SK-N-MC (cell line): ENCODE results near the gene FXYD1.

Experiments
- DNase-seq: peaks from one replicate; pipeline ENCODE4 v3.0.0-alpha.2; 2011; ENCODE audit warnings: low read depth, low spot score
- H3K27ac ChIP-seq: fragments of 200-600 bp; sonication (generic); 2 replicates; pipeline ENCODE4 v1.5.1; 2016; ENCODE audit warnings: mixed run types
- H3K36me3 ChIP-seq: fragments of 200-600 bp; sonication (generic); 2 replicates; pipeline ENCODE4 v1.6.1; 2017; ENCODE audit warnings: antibody characterized with exemption, low read length, mixed read lengths; ENCODE audit not compliant: insufficient read depth
- H3K4me3 ChIP-seq: fragments of 200-600 bp; sonication (generic); 2 replicates; pipeline ENCODE4 v1.5.1; 2016
- H3K9ac ChIP-seq: fragments of 200-600 bp; sonication (generic); 2 replicates; pipeline ENCODE4 v1.8.0; 2017; ENCODE audit warnings: mixed run types, mixed read lengths; ENCODE audit not compliant: insufficient read length
- H3K9me3 ChIP-seq: fragments of 200-600 bp; sonication (generic); 2 replicates; pipeline ENCODE4 v1.6.1; 2017; ENCODE audit warnings: low read depth, mild to moderate bottlenecking, antibody characterized with exemption, low read length, moderate library complexity, mixed read lengths
- EZH2 ChIP-seq: fragments of 200-600 bp; sonication (generic); IDR thresholded peaks from one replicate; pipeline ENCODE4 v1.6.1; 2017; ENCODE audit warnings: antibody characterized with exemption
- FOXP2 ChIP-seq: optimal IDR thresholded peaks from 2 replicates; pipeline ENCODE3; 2011; ENCODE audit warnings: mild to moderate bottlenecking, moderate library complexity; ENCODE audit not compliant: insufficient read depth; ENCODE audit errors: extremely low read length, control extremely low read depth
- POLR2AphosphoS5 ChIP-seq: IDR thresholded peaks from 2 replicates; pipeline ENCODE4 v1.6.1; 2012; ENCODE audit warnings: mild to moderate bottlenecking, low read depth, low read length, borderline replicate concordance

FXYD1 gene

GRCh38 chr19:35119578-35120155, 19.0 kb upstream of the FXYD1 start:
- no peaks in the 10 kb centered on the region for H3K9me3 ChIP-seq
- no peak for DNase-seq
- TF ChIP-seq FOXP2, result no peak
- TF ChIP-seq POLR2AphosphoS5, result no peak
- TF ChIP-seq EZH2, result no peak
- H3K27ac ChIP-seq, result no peak overlapping the region
- no peak overlapping the region for H3K9ac ChIP-seq
- H3K4me3 ChIP-seq, result no peak overlapping the region
- H3K36me3 ChIP-seq, result no peaks in the 10 kb centered on the region

- Histone ChIP-seq H3K9me3 (no peaks in the 10 kb centered on the region), H3K27ac (no peak overlapping the region), H3K9ac (no peak overlapping the region), H3K4me3 (no peak overlapping the region), H3K36me3 (no peaks in the 10 kb centered on the region)
- TF ChIP-seq EZH2, result no peak
- no peak for TF ChIP-seq POLR2AphosphoS5
- no peak for TF ChIP-seq FOXP2
- no peak for DNase-seq
Measured at GRCh38 chr19:35120492-35120891, 18.1 kb upstream of the FXYD1 start.

GRCh38 chr19:35120898-35121297, 17.7 kb upstream of the FXYD1 start:
- TF ChIP-seq FOXP2 (no peak), EZH2 (no peak), POLR2AphosphoS5 (no peak)
- H3K4me3 ChIP-seq, result no peak overlapping the region
- no peaks in the 10 kb centered on the region for H3K36me3 ChIP-seq
- DNase-seq, result no peak
- H3K27ac ChIP-seq, result no peak overlapping the region
- H3K9ac ChIP-seq, result no peak overlapping the region
- H3K9me3 ChIP-seq, result no peaks in the 10 kb centered on the region

DNA sequence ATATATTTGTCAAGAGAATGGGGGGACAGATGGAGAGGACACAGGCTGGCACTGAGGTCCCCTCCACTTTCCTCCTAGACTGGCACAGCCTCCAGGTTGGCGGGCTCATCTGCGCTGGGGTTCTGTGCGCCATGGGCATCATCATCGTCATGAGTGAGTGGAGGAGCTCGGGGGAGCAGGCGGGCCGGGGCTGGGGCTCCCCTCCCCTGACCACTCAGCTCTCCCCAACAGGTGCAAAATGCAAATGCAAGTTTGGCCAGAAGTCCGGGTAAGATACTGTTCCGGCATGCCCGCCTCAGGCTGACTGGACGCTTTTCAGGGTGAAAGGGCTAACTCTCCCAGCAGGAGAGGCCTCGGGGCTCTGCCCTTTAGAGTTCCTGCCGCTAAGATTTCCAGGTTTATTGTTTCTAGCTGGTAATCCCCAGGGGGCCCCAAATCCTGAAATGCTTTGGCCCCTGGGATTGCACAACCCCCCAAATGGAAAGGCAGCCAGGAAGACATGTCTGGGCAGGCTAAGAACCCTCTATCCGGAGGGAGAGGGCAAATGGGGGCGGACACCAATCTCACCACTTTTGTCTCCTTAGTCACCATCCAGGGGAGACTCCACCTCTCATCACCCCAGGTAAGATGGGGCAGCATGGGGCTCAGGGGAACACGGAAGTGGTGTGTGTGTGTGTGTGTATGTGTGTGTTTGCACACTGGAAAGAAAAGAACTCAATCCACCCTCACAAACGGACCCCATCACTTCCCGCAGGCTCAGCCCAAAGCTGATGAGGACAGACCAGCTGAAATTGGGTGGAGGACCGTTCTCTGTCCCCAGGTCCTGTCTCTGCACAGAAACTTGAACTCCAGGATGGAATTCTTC, 15.7 kb upstream of the FXYD1 start:
- Histone ChIP-seq H3K27ac (no peak overlapping the region), H3K4me3 (no peak overlapping the region), H3K9me3 (no peaks in the 10 kb centered on the region), H3K9ac (no peak overlapping the region), H3K36me3 (no peaks in the 10 kb centered on the region)
- no peak for TF ChIP-seq POLR2AphosphoS5
- TF ChIP-seq FOXP2, result no peak
- no peak for TF ChIP-seq EZH2
- DNase-seq, result no peak

GRCh38 chr19:35123573-35123972, 15.1 kb upstream of the FXYD1 start:
- no peak overlapping the region for H3K27ac ChIP-seq
- no peak overlapping the region for H3K4me3 ChIP-seq

GRCh38 chr19:35124098-35125060, 14.2 kb upstream of the FXYD1 start:
- H3K4me3 ChIP-seq, result peak overlapping the region; percentile 64
- DNase-seq, result no peak
- H3K9me3 ChIP-seq, result no peaks in the 10 kb centered on the region
- no peak overlapping the region for H3K9ac ChIP-seq
- no peak for TF ChIP-seq FOXP2
- peak; percentile 45; the same call in 1 of the 2 replicates for TF ChIP-seq POLR2AphosphoS5
- H3K27ac ChIP-seq, result no peak overlapping the region
- H3K36me3 ChIP-seq, result no peaks in the 10 kb centered on the region

More at GRCh38 chr19:35123573-35123972, 15.1 kb upstream of the FXYD1 start:
- DNase-seq, result no peak
- TF ChIP-seq FOXP2 (no peak), EZH2 (no peak), POLR2AphosphoS5 (no peak)
- Histone ChIP-seq H3K36me3 (no peaks in the 10 kb centered on the region), H3K9me3 (no peaks in the 10 kb centered on the region), H3K9ac (no peak overlapping the region)

DNA sequence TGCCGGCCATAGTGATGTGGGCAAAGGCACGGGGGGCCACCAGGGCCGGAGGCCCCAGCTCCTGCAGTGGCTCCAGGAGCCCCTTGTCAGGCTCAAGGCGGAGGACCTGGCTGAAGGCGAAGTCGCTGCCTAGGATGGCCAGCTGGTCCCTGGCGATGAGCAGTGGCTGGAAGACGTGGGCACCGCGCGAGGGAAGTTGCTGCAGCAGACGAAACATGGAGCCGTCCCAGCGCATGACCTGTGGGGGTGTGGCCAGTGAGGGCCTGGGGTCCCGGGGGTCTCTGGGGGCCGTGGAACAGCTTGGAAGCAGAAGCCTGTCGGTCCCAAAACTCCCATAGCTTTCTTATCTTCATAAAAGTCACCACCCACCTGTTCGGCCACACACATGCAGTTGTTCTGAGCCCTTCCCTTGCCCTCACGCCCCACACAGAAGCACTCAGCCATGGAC, 13.3 kb upstream of the FXYD1 start:
- Histone ChIP-seq H3K27ac (no peak overlapping the region), H3K9ac (no peak overlapping the region), H3K9me3 (no peaks in the 10 kb centered on the region), H3K36me3 (no peaks in the 10 kb centered on the region), H3K4me3 (no peak overlapping the region)
- no peak for TF ChIP-seq POLR2AphosphoS5
- TF ChIP-seq FOXP2, result no peak
- no peak for DNase-seq

GRCh38 chr19:35125749-35126623, 12.6 kb upstream of the FXYD1 start:
- TF ChIP-seq POLR2AphosphoS5 (no peak), EZH2 (no peak), FOXP2 (no peak)
- H3K9ac ChIP-seq, result no peak overlapping the region
- DNase-seq, result no peak
- H3K4me3 ChIP-seq, result no peak overlapping the region
- H3K27ac ChIP-seq, result no peak overlapping the region
- H3K36me3 ChIP-seq, result no peaks in the 10 kb centered on the region
- H3K9me3 ChIP-seq, result no peaks in the 10 kb centered on the region
